Measurements from ENCODE around the gene NUP210.

NUP210 gene

GRCh38 chr3:13368834-13369233 lies 51.3 kb downstream of the NUP210 start:
- Histone ChIP-seq H3K4ac (ENCODE audit: low read length) (no peak overlapping the region), H3K14ac (ENCODE audit: low read length) (no peak overlapping the region)

GRCh38 chr3:13367728-13368127 lies 52.4 kb downstream of the NUP210 start:
- Histone ChIP-seq H3K9ac (ENCODE audit: low read depth, low read length, poor library complexity) (no peak overlapping the region), H3K79me1 (ENCODE audit: low read depth, low read length) (no peaks in the 10 kb centered on the region), H3K18ac (ENCODE audit: low read length) (no peak overlapping the region), H3K27ac (replicated peaks; ENCODE audit: low read length) (no peak overlapping the region), H2BK12ac (ENCODE audit: low read length) (no peak overlapping the region), H3K9me3 (replicated peaks in 1 of 2; ENCODE audit: control insufficient read depth in 2 of 2, insufficient read depth in 1 of 2, low read depth in 1 of 2, low read length in 2 of 2) (peaks cover 1 to 8% of the 10 kb centered on the region in 2 donors), H3K27me3 (ENCODE audit: control insufficient read depth in 3 of 3, insufficient read depth in 3 of 3, low read depth in 1 of 3, low read length in 3 of 3) (no peaks in the 10 kb centered on the region), H3K4me1 (ENCODE audit: control insufficient read depth in 2 of 2, insufficient read depth in 1 of 2, low read depth in 1 of 2, low read length in 2 of 2) (peaks cover 0 to 4% of the 10 kb centered on the region in 2 donors), H2BK5ac (ENCODE audit: low read length) (no peak overlapping the region), H3K4me3 (ENCODE audit: low read length in 2 of 2) (no peak overlapping the region), H3K23ac (ENCODE audit: low read depth, low read length, poor library complexity) (no peak overlapping the region), H3K4me2 (ENCODE audit: insufficient read depth, low read length, poor library complexity, severe bottlenecking) (no peak overlapping the region), H3K4ac (ENCODE audit: low read length) (no peak overlapping the region), H2BK120ac (ENCODE audit: low read depth, low read length) (no peak overlapping the region), H2BK15ac (ENCODE audit: low read length) (no peak overlapping the region), H2AFZ (ENCODE audit: low read length) (no peak overlapping the region), H2AK5ac (ENCODE audit: low read depth, low read length) (no peak overlapping the region), H4K91ac (ENCODE audit: low read depth, low read length, poor library complexity) (no peak overlapping the region), H4K8ac (ENCODE audit: low read depth, low read length) (no peak overlapping the region), H3K36me3 (replicated peaks in 1 of 2; ENCODE audit: control insufficient read depth in 2 of 2, insufficient read depth in 2 of 2, low read length in 2 of 2) (peaks cover 49 to 84% of the 10 kb centered on the region in 2 donors), H3K14ac (ENCODE audit: low read length) (no peak overlapping the region)
- WGBS, 2 donors (ENCODE audit: extremely low coverage in 2 of 2, insufficient read length in 2 of 2, insufficient replicate concordance in 1 of 2): no CpG with 5 or more reads among the region's 7 CpGs
- DNase-seq (ENCODE audit: low spot score): no peak

More at GRCh38 chr3:13368834-13369233, 51.3 kb downstream of the NUP210 start:
- no peak overlapping the region for H3K4me2 ChIP-seq (ENCODE audit: insufficient read depth, low read length, poor library complexity, severe bottlenecking)
- H3K4me1 ChIP-seq (ENCODE audit: control insufficient read depth in 2 of 2, insufficient read depth in 1 of 2, low read depth in 1 of 2, low read length in 2 of 2): peaks cover 0 to 4% of the 10 kb centered on the region in 2 donors
- H4K8ac ChIP-seq (ENCODE audit: low read depth, low read length): no peak overlapping the region
- no peak overlapping the region for H2BK15ac ChIP-seq (ENCODE audit: low read length)
- no peak overlapping the region for H2BK12ac ChIP-seq (ENCODE audit: low read length)
- H2BK5ac ChIP-seq (ENCODE audit: low read length): no peak overlapping the region
- H3K4me3 ChIP-seq (ENCODE audit: low read length in 2 of 2): no peak overlapping the region
- no peak overlapping the region for H4K91ac ChIP-seq (ENCODE audit: low read depth, low read length, poor library complexity)
- no peak overlapping the region for H3K27ac ChIP-seq (replicated peaks; ENCODE audit: low read length)
- H3K79me1 ChIP-seq (ENCODE audit: low read depth, low read length): no peaks in the 10 kb centered on the region
- peaks cover 51 to 84% of the 10 kb centered on the region in 2 donors for H3K36me3 ChIP-seq (replicated peaks in 1 of 2; ENCODE audit: control insufficient read depth in 2 of 2, insufficient read depth in 2 of 2, low read length in 2 of 2)
- DNase-seq (ENCODE audit: low spot score): no peak
- H2AK5ac ChIP-seq (ENCODE audit: low read depth, low read length): no peak overlapping the region
- no peak overlapping the region for H3K23ac ChIP-seq (ENCODE audit: low read depth, low read length, poor library complexity)
- no CpG with 5 or more reads among the region's 6 CpGs for WGBS, 2 donors (ENCODE audit: extremely low coverage in 2 of 2, insufficient read length in 2 of 2, insufficient replicate concordance in 1 of 2)
- peaks cover 1 to 8% of the 10 kb centered on the region in 2 donors for H3K9me3 ChIP-seq (replicated peaks in 1 of 2; ENCODE audit: control insufficient read depth in 2 of 2, insufficient read depth in 1 of 2, low read depth in 1 of 2, low read length in 2 of 2)
- no peak overlapping the region for H2AFZ ChIP-seq (ENCODE audit: low read length)
- no peak overlapping the region for H3K18ac ChIP-seq (ENCODE audit: low read length)
- H2BK120ac ChIP-seq (ENCODE audit: low read depth, low read length): no peak overlapping the region
- H3K9ac ChIP-seq (ENCODE audit: low read depth, low read length, poor library complexity): no peak overlapping the region
- H3K27me3 ChIP-seq (ENCODE audit: control insufficient read depth in 3 of 3, insufficient read depth in 3 of 3, low read depth in 1 of 3, low read length in 3 of 3): no peaks in the 10 kb centered on the region

GRCh38 chr3:13365390-13366379 lies 54.4 kb downstream of the NUP210 start:
- peaks cover 0 to 4% of the 10 kb centered on the region in 2 donors for H3K4me1 ChIP-seq (ENCODE audit: control insufficient read depth in 2 of 2, insufficient read depth in 1 of 2, low read depth in 1 of 2, low read length in 2 of 2)
- H3K14ac ChIP-seq (ENCODE audit: low read length): no peak overlapping the region

GRCh38 chr3:13364602-13365271 lies 55.4 kb downstream of the NUP210 start:
- no peaks in the 10 kb centered on the region for H3K79me1 ChIP-seq (ENCODE audit: low read depth, low read length)
- H2BK5ac ChIP-seq (ENCODE audit: low read length): no peak overlapping the region
- peaks cover 40 to 83% of the 10 kb centered on the region in 2 donors for H3K36me3 ChIP-seq (replicated peaks in 1 of 2; ENCODE audit: control insufficient read depth in 2 of 2, insufficient read depth in 2 of 2, low read length in 2 of 2)
- peak overlapping the region; percentile 81 for H3K23ac ChIP-seq (ENCODE audit: low read depth, low read length, poor library complexity)
- H3K4ac ChIP-seq (ENCODE audit: low read length): no peak overlapping the region
- H4K8ac ChIP-seq (ENCODE audit: low read depth, low read length): peak overlapping the region; percentile 52
- H4K91ac ChIP-seq (ENCODE audit: low read depth, low read length, poor library complexity): no peak overlapping the region
- no peak overlapping the region for H3K4me3 ChIP-seq (ENCODE audit: low read length in 2 of 2)
- no peak overlapping the region for H2AFZ ChIP-seq (ENCODE audit: low read length)
- H3K9ac ChIP-seq (ENCODE audit: low read depth, low read length, poor library complexity): no peak overlapping the region
- H3K27ac ChIP-seq (replicated peaks; ENCODE audit: low read length): no peak overlapping the region
- DNase-seq (ENCODE audit: low spot score): no peak
- no peak overlapping the region for H3K18ac ChIP-seq (ENCODE audit: low read length)
- no peaks in the 10 kb centered on the region for H3K27me3 ChIP-seq (ENCODE audit: control insufficient read depth in 3 of 3, insufficient read depth in 3 of 3, low read depth in 1 of 3, low read length in 3 of 3)
- no peak overlapping the region for H3K14ac ChIP-seq (ENCODE audit: low read length)
- H2BK120ac ChIP-seq (ENCODE audit: low read depth, low read length): no peak overlapping the region
- WGBS, 2 donors (ENCODE audit: extremely low coverage in 2 of 2, insufficient read length in 2 of 2, insufficient replicate concordance in 1 of 2): no CpG with 5 or more reads among the region's 12 CpGs
- H2BK15ac ChIP-seq (ENCODE audit: low read length): no peak overlapping the region
- no peak overlapping the region for H2BK12ac ChIP-seq (ENCODE audit: low read length)
- H3K4me1 ChIP-seq (ENCODE audit: control insufficient read depth in 2 of 2, insufficient read depth in 1 of 2, low read depth in 1 of 2, low read length in 2 of 2): peaks cover 0 to 4% of the 10 kb centered on the region in 2 donors
- H3K4me2 ChIP-seq (ENCODE audit: insufficient read depth, low read length, poor library complexity, severe bottlenecking): no peak overlapping the region
- H2AK5ac ChIP-seq (ENCODE audit: low read depth, low read length): no peak overlapping the region
- H3K9me3 ChIP-seq (replicated peaks in 1 of 2; ENCODE audit: control insufficient read depth in 2 of 2, insufficient read depth in 1 of 2, low read depth in 1 of 2, low read length in 2 of 2): peaks cover 1 to 8% of the 10 kb centered on the region in 2 donors

More at GRCh38 chr3:13365390-13366379, 54.4 kb downstream of the NUP210 start:
- no peaks in the 10 kb centered on the region for H3K79me1 ChIP-seq (ENCODE audit: low read depth, low read length)
- no peak for DNase-seq (ENCODE audit: low spot score)
- H3K4me3 ChIP-seq (ENCODE audit: low read length in 2 of 2): no peak overlapping the region
- peak overlapping the region; percentile 3 for H3K18ac ChIP-seq (ENCODE audit: low read length)
- H4K8ac ChIP-seq (ENCODE audit: low read depth, low read length): peak overlapping the region; percentile 52
- no peak overlapping the region for H2AFZ ChIP-seq (ENCODE audit: low read length)
- no peak overlapping the region for H2BK12ac ChIP-seq (ENCODE audit: low read length)
- no peak overlapping the region for H2BK120ac ChIP-seq (ENCODE audit: low read depth, low read length)
- H3K27ac ChIP-seq (replicated peaks; ENCODE audit: low read length): no peak overlapping the region
- no CpG with 5 or more reads among the region's 24 CpGs for WGBS, 2 donors (ENCODE audit: extremely low coverage in 2 of 2, insufficient read length in 2 of 2, insufficient replicate concordance in 1 of 2)
- H3K23ac ChIP-seq (ENCODE audit: low read depth, low read length, poor library complexity): peak overlapping the region; percentile 81
- H4K91ac ChIP-seq (ENCODE audit: low read depth, low read length, poor library complexity): no peak overlapping the region
- no peak overlapping the region for H3K4ac ChIP-seq (ENCODE audit: low read length)
- no peak overlapping the region for H3K4me2 ChIP-seq (ENCODE audit: insufficient read depth, low read length, poor library complexity, severe bottlenecking)
- peaks cover 1 to 8% of the 10 kb centered on the region in 2 donors for H3K9me3 ChIP-seq (replicated peaks in 1 of 2; ENCODE audit: control insufficient read depth in 2 of 2, insufficient read depth in 1 of 2, low read depth in 1 of 2, low read length in 2 of 2)
- peaks cover 37 to 83% of the 10 kb centered on the region in 2 donors for H3K36me3 ChIP-seq (replicated peaks in 1 of 2; ENCODE audit: control insufficient read depth in 2 of 2, insufficient read depth in 2 of 2, low read length in 2 of 2)
- H3K27me3 ChIP-seq (ENCODE audit: control insufficient read depth in 3 of 3, insufficient read depth in 3 of 3, low read depth in 1 of 3, low read length in 3 of 3): no peaks in the 10 kb centered on the region
- H2BK5ac ChIP-seq (ENCODE audit: low read length): peak overlapping the region; percentile 26
- H2AK5ac ChIP-seq (ENCODE audit: low read depth, low read length): no peak overlapping the region
- no peak overlapping the region for H2BK15ac ChIP-seq (ENCODE audit: low read length)
- peak overlapping the region; percentile 53 for H3K9ac ChIP-seq (ENCODE audit: low read depth, low read length, poor library complexity)
